ENCODE results near the gene PHGDH.

GRCh38 chr1:119697598-119697997, 14.1 kb upstream of the PHGDH start:
- no peak for TF ChIP-seq ARNT (IDR thresholded peaks at IDR 0.05)
- TF ChIP-seq SP1 (IDR thresholded peaks at IDR 0.05), result no peak
- TF ChIP-seq CTBP1 (IDR thresholded peaks at IDR 0.05; ENCODE audit: borderline replicate concordance), result no peak
- no peak for TF ChIP-seq PKNOX1 (IDR thresholded peaks at IDR 0.05)
- no peak for TF ChIP-seq ELF4 (IDR thresholded peaks at IDR 0.05)
- TF ChIP-seq BHLHE40 (IDR thresholded peaks at IDR 0.05; ENCODE audit: borderline replicate concordance), result no peak
